Measurements from ENCODE around the gene RASD1. TPM values are rescaled to one million over a fixed set of nuclear protein-coding genes. Genes with fewer than 3 reads are reported as not detected.
"Not testable (repeated sequence)": the region's sequence is repeated elsewhere in the genome, so short reads cannot be mapped to it uniquely, and the experiment has no call there.

The RASD1 gene
- total RNA-seq, 1 donor from 2014 or later: 0.94 TPM

DNA sequence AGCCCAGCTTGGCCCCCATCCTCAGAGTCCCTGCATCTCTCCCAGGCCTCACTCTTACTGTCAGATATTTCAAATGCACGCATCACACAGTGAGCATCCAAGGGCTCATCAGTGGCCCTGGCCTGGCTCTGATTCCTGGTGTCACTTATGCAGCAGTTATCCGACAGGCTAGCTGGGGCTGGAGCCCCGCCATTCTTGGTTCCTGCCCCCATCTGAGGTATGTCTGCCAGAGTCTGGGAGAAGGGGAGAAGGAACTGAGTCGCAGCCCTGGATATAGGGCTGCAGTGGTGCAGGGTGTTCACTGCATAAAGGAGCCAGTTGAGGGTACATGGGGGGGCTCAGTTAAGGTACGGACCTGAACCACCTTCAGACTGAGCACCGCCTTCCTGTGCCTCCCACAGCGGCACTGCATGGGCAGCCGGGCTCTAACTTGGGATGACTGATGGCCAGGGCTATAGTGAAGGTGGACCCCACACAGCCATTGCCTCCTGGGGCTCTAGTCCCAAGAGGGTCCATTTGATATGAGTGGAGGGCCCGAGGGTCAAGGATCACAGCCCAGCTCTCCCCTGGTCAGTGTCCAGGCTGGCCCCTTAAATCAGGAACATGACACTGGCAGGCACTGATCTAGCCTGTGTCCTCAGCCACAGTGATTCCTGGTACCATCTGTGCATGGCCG lies 1.8 kb upstream of the RASD1 start:
- no peak for DNase-seq (ENCODE audit: low read depth)

DNA sequence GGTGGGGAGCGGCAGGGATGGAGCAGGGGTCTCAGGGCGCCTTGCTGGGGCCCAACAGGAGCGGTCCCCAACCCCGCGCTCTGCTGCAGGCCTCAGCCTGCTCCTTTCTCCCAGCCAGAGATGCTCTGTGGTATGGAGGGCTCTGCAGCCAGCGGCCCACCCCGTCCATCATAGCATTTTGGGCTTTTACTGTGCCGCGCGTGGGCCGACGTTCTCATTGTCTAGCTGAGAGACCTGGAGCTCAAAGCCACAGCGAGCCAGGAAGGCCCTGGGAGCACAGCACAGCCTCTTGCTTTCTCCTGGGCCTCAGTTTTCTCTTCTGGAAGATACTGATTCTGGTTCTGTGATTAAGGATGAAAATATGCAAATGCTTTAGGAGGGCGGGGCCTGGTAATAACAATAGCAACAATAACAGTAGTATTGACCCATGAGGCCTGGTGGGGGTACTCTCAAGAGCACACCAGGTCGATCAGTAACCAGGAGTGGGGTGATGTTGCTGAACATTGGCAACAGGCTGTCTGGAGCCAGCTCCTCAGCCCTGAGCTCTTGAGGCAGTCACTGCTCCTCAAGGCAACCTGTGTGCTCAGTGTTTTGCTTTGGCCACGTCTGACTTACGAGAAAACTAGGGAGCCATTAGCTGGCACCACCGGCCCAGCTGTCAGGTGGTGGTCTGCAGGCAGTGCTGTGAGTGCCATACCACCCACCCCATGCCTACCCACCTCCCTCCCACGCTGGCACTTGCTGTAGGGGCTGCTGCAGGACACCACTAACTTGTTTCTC lies 1.1 kb upstream of the RASD1 start:
- DNase-seq (ENCODE audit: low read depth): no peak

DNA sequence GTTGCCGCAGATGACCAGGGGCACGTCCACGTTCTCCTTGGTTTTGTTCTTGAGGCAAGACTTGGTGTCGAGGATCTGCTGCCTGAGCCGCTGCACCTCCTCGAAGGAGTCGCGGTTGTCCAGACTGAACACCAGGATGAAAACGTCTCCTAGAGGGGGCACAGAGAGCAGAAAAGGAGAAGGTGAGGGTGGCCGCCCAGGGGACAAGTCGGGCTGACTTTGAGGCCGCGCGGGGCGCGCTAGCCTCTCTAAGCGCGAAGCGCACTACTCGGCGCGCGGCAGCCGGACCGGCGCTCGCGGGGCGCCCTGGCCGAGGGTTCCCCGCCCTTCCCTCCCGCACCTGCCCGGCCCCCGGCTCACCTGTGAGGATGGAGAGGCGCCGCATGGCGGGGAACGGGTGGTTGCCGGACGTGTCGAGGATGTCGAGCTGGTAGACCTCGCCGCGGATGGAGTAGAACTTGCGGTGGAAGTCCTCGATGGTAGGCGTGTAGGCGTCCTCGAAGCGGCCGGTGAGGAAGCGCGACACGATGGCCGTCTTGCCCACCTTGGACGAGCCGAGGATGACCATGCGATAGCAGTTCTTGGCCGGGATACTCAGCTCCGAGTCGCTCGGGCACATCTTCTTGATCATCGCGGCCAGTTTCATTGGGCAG lies 533 bp downstream of the RASD1 start:
- DNase-seq (ENCODE audit: low read depth): no peak

GRCh38 chr17:17494870-17495535 lies 1.2 kb downstream of the RASD1 start:
- no peak for DNase-seq (ENCODE audit: low read depth)

DNA sequence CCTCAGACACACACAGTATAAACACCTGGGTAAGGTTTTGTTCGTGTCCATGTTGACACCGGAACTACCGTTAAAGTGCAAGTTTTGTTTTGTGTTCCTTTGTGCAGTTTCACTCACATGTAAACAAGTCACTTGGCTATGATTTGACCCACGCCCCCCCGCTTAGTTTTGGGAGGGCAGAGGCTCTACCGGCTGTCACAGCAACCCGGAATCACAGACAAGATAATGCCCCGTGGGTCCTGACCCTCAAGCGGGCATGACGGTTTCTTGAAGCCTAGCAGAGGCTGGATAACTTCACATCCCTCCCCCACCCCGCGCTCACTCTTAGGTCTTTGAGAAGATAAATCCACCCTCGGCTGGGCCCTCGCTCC lies 1.7 kb downstream of the RASD1 start:
- no peak for DNase-seq (ENCODE audit: low read depth)

- DNase-seq (ENCODE audit: low read depth): no peak
Measured at GRCh38 chr17:17493986-17494466, 2.2 kb downstream of the RASD1 start.

GRCh38 chr17:17493249-17493985 lies 2.8 kb downstream of the RASD1 start:
- no peak for DNase-seq (ENCODE audit: low read depth)

GRCh38 chr17:17492571-17492970 lies 3.6 kb downstream of the RASD1 start:
- DNase-seq (ENCODE audit: low read depth): no peak

DNA sequence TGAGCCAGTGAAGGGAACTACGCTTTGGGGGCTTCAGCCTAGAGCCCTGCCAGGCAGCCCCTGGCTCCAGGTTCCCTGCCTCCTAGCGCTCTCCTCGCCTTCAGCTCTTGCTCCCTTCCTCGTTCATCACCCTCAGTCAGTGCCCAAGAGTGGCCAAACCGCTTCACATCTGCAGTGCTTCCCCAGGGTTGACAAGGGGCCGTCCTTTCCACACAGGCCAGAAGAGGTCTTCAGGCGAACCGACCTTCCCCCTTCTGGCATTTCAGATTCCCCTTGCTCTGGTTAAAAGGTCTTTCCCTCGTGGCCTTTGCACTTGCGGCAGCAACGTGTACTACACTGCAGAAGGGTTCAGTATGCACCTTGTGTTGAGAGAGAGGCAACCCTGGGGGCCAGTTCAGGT lies 4.1 kb downstream of the RASD1 start:
- no peak for DNase-seq (ENCODE audit: low read depth)

GRCh38 chr17:17491546-17491988 lies 4.6 kb downstream of the RASD1 start:
- no peak for DNase-seq (ENCODE audit: low read depth)

- DNase-seq (ENCODE audit: low read depth): no peak
Measured at GRCh38 chr17:17491031-17491471, 5.1 kb downstream of the RASD1 start.

DNA sequence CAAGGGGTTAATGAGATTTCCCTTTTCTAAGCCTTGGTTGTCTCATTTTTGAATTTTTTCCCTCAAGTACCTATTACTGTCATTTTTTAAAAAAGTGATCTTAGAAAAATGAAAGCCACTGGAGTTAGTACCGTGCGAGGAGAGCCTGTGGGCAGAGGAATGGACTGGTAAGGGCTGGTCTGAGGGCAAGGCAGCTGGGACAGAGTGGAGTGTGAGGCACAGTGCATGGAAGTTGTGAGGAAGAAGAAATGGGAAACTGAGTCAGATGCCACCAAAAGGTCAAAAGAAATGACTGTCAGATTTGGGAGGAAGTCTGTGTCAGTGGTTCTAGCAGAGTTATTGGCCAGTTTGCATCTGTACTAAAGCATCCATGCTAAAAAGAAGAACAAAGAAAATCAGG lies 8.2 kb downstream of the RASD1 start:
- DNase-seq (ENCODE audit: low read depth): no peak

GRCh38 chr17:17486416-17486815 lies 9.8 kb downstream of the RASD1 start:
- not testable (repeated sequence) for DNase-seq (ENCODE audit: low read depth)

DNA sequence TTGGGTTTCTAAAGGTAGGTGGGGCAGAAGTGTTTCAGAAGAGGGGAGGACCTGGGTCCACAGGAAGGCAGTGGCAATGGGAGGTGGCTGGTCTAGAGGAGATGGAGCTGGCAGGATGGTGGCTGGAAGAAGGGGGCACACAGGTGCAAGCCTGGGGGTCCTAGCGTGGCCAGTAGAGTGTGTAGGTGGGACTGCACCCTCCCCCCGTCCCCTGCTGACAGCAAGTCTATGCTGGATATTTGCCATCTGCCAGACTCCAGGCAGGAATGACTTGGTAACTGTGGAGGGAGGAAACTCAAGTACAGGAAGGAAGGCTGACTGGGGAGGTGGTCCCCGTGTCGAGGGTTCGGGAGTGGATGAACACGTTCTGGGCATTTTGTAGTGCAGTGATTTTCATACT lies 10.8 kb downstream of the RASD1 start:
- DNase-seq (ENCODE audit: low read depth): no peak

DNA sequence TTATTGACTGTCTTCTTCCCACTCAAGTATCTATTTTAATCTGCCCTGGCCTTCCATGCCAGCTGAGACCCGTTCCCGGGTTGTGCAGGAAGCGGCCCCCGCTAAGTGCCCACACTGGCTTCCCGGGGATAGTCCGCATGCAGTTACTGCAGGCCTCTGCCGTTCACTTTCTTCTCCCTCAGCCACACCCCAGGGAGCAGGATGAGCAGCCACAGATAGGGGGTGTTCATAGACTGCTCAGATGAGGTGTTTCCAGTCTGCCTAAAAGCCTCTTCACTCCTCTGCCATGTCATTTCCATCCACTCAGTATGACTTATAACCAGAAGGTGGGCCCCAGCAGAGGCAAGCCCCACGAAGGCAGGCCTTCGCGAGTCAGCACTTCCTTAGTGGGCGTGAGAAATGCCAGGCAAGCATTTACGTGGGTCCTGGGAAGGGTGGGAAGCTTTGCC lies 11.7 kb downstream of the RASD1 start:
- DNase-seq (ENCODE audit: low read depth): peak; percentile 14

GRCh38 chr17:17481860-17482259 lies 14.3 kb downstream of the RASD1 start:
- no peak for DNase-seq (ENCODE audit: low read depth)

GRCh38 chr17:17480593-17481148 lies 15.5 kb downstream of the RASD1 start:
- no peak for DNase-seq (ENCODE audit: low read depth)

DNA sequence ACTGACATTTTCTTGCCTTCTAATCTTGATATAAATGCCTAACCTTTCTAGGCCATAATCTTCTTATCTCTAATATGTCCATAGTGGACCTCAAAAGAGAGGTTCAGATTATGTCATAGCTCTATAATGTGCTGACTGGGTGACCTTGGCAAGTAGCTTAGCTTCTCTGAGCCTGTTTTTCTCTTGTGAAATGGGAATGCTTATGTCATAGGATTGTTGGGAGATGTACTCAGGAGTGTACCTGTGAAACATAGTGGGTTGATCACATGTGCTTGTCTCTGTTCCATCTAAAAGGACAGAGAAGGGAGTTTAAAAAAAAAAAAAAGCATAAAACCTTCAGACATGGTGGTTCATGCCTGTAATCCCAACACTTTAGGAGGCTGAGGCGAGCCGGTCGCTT lies 17.0 kb downstream of the RASD1 start:
- DNase-seq (ENCODE audit: low read depth): no peak

GRCh38 chr17:17476865-17477467 lies 19.2 kb downstream of the RASD1 start, which contains the start of gene MED9:
MED9 (plus strand) TSS chr17:17477000; CDS start chr17:17477042, 42 bp downstream.
- peak; percentile 95 for DNase-seq (ENCODE audit: low read depth)

DNA sequence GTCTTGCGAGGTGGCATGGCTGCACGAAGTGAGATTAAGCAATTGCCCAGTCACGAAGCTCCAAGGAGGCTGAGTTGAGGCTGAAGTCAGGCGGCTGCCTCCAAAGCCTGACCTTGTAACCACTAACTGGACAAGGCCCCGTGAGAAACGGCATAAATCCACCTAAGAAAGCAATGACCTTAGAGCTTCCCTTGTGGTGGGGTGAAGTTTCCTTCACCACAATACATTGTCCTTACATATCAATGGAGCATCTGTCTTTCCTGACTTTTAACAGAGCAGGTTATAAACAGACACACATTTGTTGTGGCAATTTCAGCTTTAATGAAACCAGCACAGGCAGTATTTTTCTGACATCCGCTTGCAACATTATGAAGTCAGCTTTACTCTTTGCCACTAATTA lies 21.9 kb downstream of the RASD1 start:
- peak; percentile 29 for DNase-seq (ENCODE audit: low read depth)
